GM23338 (cell line): Measurements from ENCODE around the gene RPTOR. TPM values are rescaled to one million over a fixed set of nuclear protein-coding genes. Genes with fewer than 3 reads are reported as not detected.

Experiments used
- CREB1 ChIP-seq: fragments of 250-450 bp; sonication (Bioruptor Pico); IDR thresholded peaks from 2 replicates; pipeline ENCODE4 v1.5.0; 2020; ENCODE audit warnings: low read depth, mild to moderate bottlenecking, moderate library complexity
- EZH2 ChIP-seq: fragments of 200-600 bp; sonication (generic); IDR thresholded peaks from one replicate; pipeline ENCODE4 v1.8.0; 2017; ENCODE audit warnings: antibody characterized with exemption, mild to moderate bottlenecking, low read depth; ENCODE audit not compliant: unreplicated experiment
- NANOG ChIP-seq: IDR thresholded peaks from 2 replicates; pipeline ENCODE4 v1.6.1; 2016; ENCODE audit warnings: antibody characterized with exemption, borderline replicate concordance
- POLR2AphosphoS5 ChIP-seq: IDR thresholded peaks from 2 replicates; pipeline ENCODE4 v1.6.1; 2016; ENCODE audit warnings: antibody characterized with exemption, low read depth
- STAT1 ChIP-seq: IDR thresholded peaks from one replicate; pipeline ENCODE4 v1.6.1; 2016; ENCODE audit warnings: antibody characterized with exemption; ENCODE audit not compliant: unreplicated experiment
- polyA plus RNA-seq: library from polyadenylated mRNA; unstranded; fragments of >200 nt; fragmentation: Nextera tagmentation; extraction: Ambion mirVana; gene quantifications from 2 replicates; pipeline ENCODE4 v1.2.1, GENCODE V29; 2016
- total RNA-seq: library from RNA; depleted of rRNA; stranded (reverse); fragments of >200 nt; shearing (Covaris generic); gene quantifications from 2 replicates; pipeline ENCODE4 v1.2.3, GENCODE V29; 2014
- TF ChIP-seq, protein P1 (sequence below): fragments of 250-450 bp; sonication (Bioruptor Pico); IDR thresholded peaks from 2 replicates; pipeline ENCODE4 v1.5.0; 2020; ENCODE audit warnings: mild to moderate bottlenecking, moderate library complexity

The RPTOR gene
- total and polyA plus RNA-seq, 2 experiments from 2014 or later, result 9.5 to 38.0 TPM

DNA sequence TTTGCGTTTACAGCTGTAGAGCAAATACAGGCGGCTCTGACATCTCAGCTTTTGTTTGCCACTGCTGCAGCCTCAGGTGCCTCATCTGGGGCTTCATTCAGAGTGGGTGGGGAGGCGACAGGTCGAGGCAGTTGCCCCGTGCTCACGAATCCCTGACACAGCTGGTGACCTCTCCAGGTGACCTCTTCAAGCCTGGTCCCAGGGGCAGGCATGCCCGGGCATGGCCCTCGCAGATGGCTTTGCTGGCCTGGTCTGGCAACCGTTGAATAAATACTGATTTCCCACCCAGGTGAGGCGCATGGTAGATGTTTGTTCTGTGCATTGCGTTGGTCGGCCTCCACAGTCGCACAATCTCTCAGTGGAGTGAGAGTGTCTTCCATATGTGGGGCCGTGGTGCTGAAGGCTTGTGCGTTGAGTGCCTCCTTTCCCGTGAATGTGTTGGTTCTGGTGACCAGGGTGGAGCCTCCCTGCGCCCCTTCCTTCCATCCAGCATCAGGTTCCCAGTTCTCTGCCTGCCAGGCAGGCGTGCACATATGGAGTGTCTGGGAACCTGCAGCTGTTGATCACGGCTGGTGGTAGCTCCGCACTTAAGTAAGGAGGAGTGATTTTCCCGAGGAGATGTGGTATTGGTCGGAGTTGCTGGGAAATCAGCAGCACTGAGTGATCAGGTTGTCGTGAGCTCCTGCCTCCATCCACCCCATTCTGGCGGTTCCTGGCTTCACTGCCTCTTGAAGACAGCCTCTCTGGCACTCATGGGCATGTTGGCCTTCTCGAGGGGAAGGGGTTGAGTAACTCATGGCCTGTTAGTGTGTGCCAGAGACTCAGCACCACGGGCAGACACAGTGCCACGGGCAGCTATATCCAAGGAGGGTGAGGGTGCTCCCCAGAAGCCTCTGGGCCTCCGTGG is 149.7 kb downstream of the RPTOR start (continued):
- TF ChIP-seq, protein P1, sequence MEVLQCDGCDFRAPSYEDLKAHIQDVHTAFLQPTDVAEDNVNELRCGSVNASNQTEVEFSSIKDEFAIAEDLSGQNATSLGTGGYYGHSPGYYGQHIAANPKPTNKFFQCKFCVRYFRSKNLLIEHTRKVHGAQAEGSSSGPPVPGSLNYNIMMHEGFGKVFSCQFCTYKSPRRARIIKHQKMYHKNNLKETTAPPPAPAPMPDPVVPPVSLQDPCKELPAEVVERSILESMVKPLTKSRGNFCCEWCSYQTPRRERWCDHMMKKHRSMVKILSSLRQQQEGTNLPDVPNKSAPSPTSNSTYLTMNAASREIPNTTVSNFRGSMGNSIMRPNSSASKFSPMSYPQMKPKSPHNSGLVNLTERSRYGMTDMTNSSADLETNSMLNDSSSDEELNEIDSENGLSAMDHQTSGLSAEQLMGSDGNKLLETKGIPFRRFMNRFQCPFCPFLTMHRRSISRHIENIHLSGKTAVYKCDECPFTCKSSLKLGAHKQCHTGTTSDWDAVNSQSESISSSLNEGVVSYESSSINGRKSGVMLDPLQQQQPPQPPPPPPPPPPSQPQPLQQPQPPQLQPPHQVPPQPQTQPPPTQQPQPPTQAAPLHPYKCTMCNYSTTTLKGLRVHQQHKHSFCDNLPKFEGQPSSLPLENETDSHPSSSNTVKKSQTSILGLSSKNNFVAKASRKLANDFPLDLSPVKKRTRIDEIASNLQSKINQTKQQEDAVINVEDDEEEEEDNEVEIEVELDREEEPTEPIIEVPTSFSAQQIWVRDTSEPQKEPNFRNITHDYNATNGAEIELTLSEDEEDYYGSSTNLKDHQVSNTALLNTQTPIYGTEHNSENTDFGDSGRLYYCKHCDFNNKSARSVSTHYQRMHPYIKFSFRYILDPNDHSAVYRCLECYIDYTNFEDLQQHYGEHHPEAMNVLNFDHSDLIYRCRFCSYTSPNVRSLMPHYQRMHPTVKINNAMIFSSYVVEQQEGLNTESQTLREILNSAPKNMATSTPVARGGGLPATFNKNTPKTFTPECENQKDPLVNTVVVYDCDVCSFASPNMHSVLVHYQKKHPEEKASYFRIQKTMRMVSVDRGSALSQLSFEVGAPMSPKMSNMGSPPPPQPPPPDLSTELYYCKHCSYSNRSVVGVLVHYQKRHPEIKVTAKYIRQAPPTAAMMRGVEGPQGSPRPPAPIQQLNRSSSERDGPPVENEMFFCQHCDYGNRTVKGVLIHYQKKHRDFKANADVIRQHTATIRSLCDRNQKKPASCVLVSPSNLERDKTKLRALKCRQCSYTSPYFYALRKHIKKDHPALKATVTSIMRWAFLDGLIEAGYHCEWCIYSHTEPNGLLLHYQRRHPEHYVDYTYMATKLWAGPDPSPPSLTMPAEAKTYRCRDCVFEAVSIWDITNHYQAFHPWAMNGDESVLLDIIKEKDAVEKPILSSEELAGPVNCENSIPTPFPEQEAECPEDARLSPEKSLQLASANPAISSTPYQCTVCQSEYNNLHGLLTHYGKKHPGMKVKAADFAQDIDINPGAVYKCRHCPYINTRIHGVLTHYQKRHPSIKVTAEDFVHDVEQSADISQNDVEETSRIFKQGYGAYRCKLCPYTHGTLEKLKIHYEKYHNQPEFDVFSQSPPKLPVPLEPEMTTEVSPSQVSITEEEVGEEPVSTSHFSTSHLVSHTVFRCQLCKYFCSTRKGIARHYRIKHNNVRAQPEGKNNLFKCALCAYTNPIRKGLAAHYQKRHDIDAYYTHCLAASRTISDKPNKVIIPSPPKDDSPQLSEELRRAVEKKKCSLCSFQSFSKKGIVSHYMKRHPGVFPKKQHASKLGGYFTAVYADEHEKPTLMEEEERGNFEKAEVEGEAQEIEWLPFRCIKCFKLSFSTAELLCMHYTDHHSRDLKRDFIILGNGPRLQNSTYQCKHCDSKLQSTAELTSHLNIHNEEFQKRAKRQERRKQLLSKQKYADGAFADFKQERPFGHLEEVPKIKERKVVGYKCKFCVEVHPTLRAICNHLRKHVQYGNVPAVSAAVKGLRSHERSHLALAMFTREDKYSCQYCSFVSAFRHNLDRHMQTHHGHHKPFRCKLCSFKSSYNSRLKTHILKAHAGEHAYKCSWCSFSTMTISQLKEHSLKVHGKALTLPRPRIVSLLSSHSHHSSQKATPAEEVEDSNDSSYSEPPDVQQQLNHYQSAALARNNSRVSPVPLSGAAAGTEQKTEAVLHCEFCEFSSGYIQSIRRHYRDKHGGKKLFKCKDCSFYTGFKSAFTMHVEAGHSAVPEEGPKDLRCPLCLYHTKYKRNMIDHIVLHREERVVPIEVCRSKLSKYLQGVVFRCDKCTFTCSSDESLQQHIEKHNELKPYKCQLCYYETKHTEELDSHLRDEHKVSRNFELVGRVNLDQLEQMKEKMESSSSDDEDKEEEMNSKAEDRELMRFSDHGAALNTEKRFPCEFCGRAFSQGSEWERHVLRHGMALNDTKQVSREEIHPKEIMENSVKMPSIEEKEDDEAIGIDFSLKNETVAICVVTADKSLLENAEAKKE (CRISPR knock-in tag), result no peak
- TF ChIP-seq EZH2 (no peak), CREB1 (CRISPR knock-in tag) (no peak), NANOG (no peak), STAT1 (no peak), POLR2AphosphoS5 (no peak)
